RWPE1 (cell line): ENCODE data around the gene DSG1.

Source experiments
- CTCF ChIA-PET: fragments of 350-600 bp; sonication (Branson Sonifier 250); formaldehyde crosslinking; extraction: SDS; loops from one replicate; lab custom pipeline; 2021; lab: Yijun Ruan, JAX
- POLR2A ChIA-PET: fragments of 400-600 bp; formaldehyde crosslinking; extraction: SDS; loops from one replicate; lab custom pipeline; 2020; ENCODE audit warnings: antibody characterized with exemption; ENCODE audit not compliant: low non-redundant PET; lab: Yijun Ruan, JAX
- DNase-seq: peaks from one replicate; pipeline ENCODE4 v3.0.0; 2012; ENCODE audit warnings: low spot score
- H3K27ac ChIP-seq: fragments of 450-650 bp; 2 replicates; pipeline ENCODE4 v1.5.1; 2017
- TF ChIP-seq, protein P1 (sequence below): fragments of 450-650 bp; conservative IDR thresholded peaks from 2 replicates; pipeline ENCODE4 v1.5.1; 2017; ENCODE audit warnings: low read depth, mild to moderate bottlenecking

The DSG1 gene

DNA sequence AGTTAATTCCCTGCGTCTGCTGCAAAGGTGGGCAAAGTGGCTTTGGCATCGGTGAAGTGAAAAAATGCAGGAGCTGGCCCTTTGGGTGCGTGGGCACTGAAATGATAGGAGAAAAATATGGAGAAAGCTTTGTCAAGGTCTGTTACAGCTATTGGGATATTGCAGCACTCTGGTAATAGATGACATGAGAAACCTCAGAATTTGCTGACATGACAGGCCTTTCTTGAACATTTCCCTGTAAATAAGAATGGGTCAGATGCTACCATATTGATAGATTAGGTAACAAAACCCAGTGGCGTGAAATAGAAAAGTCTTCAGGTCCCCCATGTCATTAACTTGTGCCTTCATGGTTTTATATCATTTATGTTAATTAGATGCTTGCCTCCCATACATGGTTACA, 46.2 kb downstream of the DSG1 start:
- no peak for DNase-seq
- no peak overlapping the region for H3K27ac ChIP-seq
- ChIA-PET POLR2A (no interaction called here), CTCF (no interaction called here)
- TF ChIP-seq, protein P1, sequence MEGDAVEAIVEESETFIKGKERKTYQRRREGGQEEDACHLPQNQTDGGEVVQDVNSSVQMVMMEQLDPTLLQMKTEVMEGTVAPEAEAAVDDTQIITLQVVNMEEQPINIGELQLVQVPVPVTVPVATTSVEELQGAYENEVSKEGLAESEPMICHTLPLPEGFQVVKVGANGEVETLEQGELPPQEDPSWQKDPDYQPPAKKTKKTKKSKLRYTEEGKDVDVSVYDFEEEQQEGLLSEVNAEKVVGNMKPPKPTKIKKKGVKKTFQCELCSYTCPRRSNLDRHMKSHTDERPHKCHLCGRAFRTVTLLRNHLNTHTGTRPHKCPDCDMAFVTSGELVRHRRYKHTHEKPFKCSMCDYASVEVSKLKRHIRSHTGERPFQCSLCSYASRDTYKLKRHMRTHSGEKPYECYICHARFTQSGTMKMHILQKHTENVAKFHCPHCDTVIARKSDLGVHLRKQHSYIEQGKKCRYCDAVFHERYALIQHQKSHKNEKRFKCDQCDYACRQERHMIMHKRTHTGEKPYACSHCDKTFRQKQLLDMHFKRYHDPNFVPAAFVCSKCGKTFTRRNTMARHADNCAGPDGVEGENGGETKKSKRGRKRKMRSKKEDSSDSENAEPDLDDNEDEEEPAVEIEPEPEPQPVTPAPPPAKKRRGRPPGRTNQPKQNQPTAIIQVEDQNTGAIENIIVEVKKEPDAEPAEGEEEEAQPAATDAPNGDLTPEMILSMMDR = no peak

DNA sequence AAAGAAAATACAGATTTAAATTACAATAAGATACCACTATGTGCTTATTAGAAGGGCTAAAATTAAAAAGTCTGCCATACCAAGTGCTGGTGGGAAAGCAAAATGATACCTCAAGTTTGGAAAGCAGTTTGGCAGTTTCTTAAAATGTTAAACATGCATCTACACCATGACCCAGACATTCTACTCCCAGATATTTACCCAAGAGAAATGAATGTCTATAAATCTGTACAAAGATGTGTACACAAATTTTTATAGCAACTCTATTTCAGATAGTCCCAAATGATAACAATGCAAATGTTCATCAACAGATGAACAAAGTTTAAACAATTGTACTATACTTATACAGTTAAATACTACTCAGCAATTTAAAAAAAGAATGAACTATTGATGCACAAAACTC, 51.5 kb downstream of the DSG1 start:
- no peak overlapping the region for H3K27ac ChIP-seq
- no peak for DNase-seq
- POLR2A ChIA-PET = no interaction called here
- CTCF ChIA-PET = no interaction called here
- TF ChIP-seq, protein P1 = no peak

DNA sequence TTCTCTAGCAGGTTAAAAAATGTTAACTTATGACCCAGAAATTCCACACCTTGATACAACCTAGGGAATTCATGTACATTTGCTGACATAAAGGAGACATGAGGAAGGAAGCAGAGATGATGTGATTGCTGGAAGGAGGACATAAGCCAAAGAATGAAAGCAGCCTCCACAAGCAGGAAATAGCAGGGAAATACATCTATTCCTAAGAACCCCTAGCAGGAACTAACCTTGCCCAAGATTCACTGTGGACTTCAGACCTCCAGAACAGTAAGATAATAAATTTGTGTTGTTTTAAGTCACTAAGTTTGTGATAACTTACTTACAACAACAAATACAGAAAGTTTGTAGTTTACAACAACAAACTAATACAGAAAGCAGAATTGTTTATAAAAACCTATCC, 54.0 kb downstream of the DSG1 start:
- no peak overlapping the region for H3K27ac ChIP-seq
- POLR2A ChIA-PET = no interaction called here
- no peak for DNase-seq
- TF ChIP-seq, protein P1 = no peak
- CTCF ChIA-PET = no interaction called here

DNA sequence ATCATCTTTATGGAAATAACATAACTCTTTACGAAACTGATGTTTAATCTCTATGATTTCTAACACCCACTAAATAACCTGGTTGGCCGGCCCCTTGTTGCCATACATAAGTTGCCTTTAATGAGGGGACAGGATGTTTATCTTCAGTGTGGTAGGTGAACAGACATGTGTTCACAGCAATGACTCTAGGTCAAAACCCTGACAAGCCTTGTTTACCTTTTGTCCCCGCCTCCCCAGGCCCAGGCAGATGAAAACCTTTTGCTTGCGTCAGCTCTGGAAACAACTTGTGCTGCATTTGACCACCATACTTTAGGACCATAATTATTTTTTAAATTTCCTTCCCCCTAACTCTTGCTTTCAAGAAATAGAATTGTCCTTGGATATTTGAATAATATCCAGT, 55.7 kb downstream of the DSG1 start:
- ChIA-PET POLR2A (no interaction called here), CTCF (no interaction called here)
- H3K27ac ChIP-seq = no peak overlapping the region
- TF ChIP-seq, protein P1 = no peak
- DNase-seq = no peak

DNA sequence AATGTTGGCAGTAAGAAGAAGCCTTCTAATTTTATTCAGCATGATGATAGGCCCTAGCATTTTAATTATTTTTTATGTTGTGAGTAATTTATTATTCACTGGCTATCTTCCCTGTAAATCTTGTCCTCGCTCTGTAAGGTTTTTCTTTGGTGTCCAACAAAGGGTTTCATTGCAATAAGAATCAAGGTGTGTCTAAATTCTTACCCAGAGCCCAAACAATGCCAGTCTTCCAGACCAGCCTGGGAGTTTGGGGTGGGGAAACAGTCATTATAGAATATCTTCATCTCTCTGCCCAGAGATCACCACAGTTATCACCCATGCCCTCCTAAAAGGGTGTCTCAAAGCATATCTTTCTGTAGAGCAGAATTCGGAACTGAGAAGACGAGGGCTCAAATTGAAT, 58.5 kb downstream of the DSG1 start, which contains the start of gene DSG4:
DSG4 (plus strand) TSS at position 301 of the 400 bp plus-strand sequence. CDS start 135 bp downstream, outside the sequence.
- H3K27ac ChIP-seq = no peak within 1 kb of the TSS
- TF ChIP-seq, protein P1 = no peak
- CTCF ChIA-PET = no interaction called here
- POLR2A ChIA-PET = no interaction called here
- DNase-seq = no peak

DNA sequence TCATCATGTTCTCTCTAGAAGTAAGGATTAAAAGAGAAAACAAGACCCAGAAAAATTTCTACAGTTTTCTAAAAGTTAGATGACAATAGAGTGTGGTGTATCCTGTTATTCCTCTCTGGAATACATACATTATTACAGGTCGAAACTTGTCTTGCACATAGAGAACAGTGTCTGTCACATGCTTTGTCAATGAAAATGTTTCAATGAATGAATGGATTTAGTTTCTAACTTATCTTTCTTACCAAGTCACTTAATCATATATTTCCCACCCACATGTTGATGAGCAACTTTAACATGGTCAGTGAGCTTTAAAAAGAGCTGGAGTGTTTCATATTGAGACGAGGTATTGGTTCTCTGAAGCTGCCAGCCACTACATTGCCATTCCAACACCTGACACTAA, 63.0 kb downstream of the DSG1 start:
- CTCF ChIA-PET = interaction anchor here (0.6 kb wide), 1 partner anchor 38 kb away, joined by 6 read pairs; no protein-coding TSS in a partner anchor
- TF ChIP-seq, protein P1 = no peak
- peak; percentile 2 for DNase-seq
- POLR2A ChIA-PET = no interaction called here
- H3K27ac ChIP-seq = no peak overlapping the region
